BLaER1 treated with 17β-estradiol and CSF1 and Interleukin-3, amounts not matched to agents 10 nM and 100 nM (cell line): ENCODE data around the gene NF1.
"Not testable (repeated sequence)": the region's sequence is repeated elsewhere in the genome, so short reads cannot be mapped to it uniquely, and the experiment has no call there.

ENCODE experiments used
- H3K27ac ChIP-seq, 11 experiments: shearing (Covaris generic); formaldehyde crosslinking; 2 replicates each; pipeline ENCODE4 v1.8.1; 2022
- H3K27me3 ChIP-seq, 11 experiments: shearing (Covaris generic); formaldehyde crosslinking; 2 replicates each; pipeline ENCODE4 v1.8.1; 2022
- H3K36me3 ChIP-seq, 11 experiments: shearing (Covaris generic); formaldehyde crosslinking; 2 replicates each; pipeline ENCODE4 v1.8.1; 2022
- H3K4me1 ChIP-seq, 10 experiments: shearing (Covaris generic); formaldehyde crosslinking; 2 replicates each; pipeline ENCODE4 v1.8.1; 2022
- H3K4me2 ChIP-seq, 11 experiments: shearing (Covaris generic); formaldehyde crosslinking; 2 replicates each; pipeline ENCODE4 v1.8.1; 2022
- H3K4me3 ChIP-seq, 10 experiments: shearing (Covaris generic); formaldehyde crosslinking; 2 replicates each; pipeline ENCODE4 v1.8.1; 2022
- H3K9ac ChIP-seq, 11 experiments: shearing (Covaris generic); formaldehyde crosslinking; 2 replicates each; pipeline ENCODE4 v1.8.1; 2022
- H3K9me3 ChIP-seq, 11 experiments: shearing (Covaris generic); formaldehyde crosslinking; replicated peaks in 1 of 11; 2 replicates each; pipeline ENCODE4 v1.8.1; 2022
- H4K20me1 ChIP-seq, 11 experiments: shearing (Covaris generic); formaldehyde crosslinking; 2 replicates each; pipeline ENCODE4 v1.8.1; 2022
- Cebpa-rat ChIP-seq, 11 experiments: shearing (Covaris generic); IDR thresholded peaks; 2 replicates each; pipeline ENCODE4 v1.8.1; 2022

NF1 gene

GRCh38 chr17:31147507-31148202 lies 52.9 kb downstream of the NF1 start:
- Histone ChIP-seq H4K20me1 (peaks cover 0 to 27% (median 0%) of the 10 kb centered on the region in 11 experiments; a peak in 9 of 22 replicates), H3K36me3 (peaks cover 12 to 63% (median 30%) of the 10 kb centered on the region in 11 experiments; a peak in 20 of 22 replicates), H3K9me3 (peaks cover 0 to 10% (median 0%) of the 10 kb centered on the region in 11 experiments; a peak in 7 of 22 replicates), H3K27me3 (no peaks in the 10 kb centered on the region), H3K4me3 (no peak overlapping the region), H3K4me1 (peaks cover 0 to 11% (median 6%) of the 10 kb centered on the region in 10 experiments; a peak in 7 of 20 replicates), H3K4me2 (peak overlapping the region in 4 of 11 experiments; percentile 5 to 34 (median 17); a peak in 3 of 22 replicates), H3K27ac (no peak overlapping the region), H3K9ac (no peak overlapping the region)
- TF ChIP-seq Cebpa-rat (IDR thresholded peaks at IDR 0.05) = no peak

DNA sequence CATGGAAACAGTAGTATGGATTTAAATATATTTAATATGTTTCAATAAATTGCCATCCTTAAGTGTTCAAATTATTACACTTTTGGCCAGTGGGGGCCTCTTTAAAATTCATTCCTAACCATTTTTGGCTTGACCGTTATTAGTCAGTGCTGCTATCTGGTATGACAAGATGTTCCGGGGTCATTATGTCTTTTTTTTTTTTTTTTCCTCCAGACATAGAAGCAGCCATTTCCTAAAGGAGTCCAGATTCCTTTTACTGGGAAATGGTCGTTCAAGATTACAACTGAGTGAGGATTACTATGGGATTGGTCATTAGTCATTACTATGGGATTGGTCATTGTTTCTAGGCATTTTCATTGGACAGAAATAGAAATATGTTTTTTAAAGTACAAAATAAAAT lies 53.4 kb downstream of the NF1 start:
- Histone ChIP-seq H3K27ac (no peak overlapping the region), H3K27me3 (no peaks in the 10 kb centered on the region), H3K36me3 (peaks cover 12 to 64% (median 28%) of the 10 kb centered on the region in 11 experiments; a peak in 20 of 22 replicates), H3K9me3 (peaks cover 0 to 10% (median 0%) of the 10 kb centered on the region in 11 experiments; a peak in 7 of 22 replicates), H3K4me2 (peak overlapping the region in 1 of 11 experiments; percentile 34; a peak in 1 of 22 replicates), H3K9ac (no peak overlapping the region), H4K20me1 (peaks cover 0 to 27% (median 0%) of the 10 kb centered on the region in 11 experiments; a peak in 9 of 22 replicates), H3K4me3 (no peak overlapping the region), H3K4me1 (peaks cover 0 to 11% (median 6%) of the 10 kb centered on the region in 10 experiments; a peak in 7 of 20 replicates)
- TF ChIP-seq Cebpa-rat (IDR thresholded peaks at IDR 0.05) = no peak

- Histone ChIP-seq H3K4me2 (no peak overlapping the region), H3K27ac (no peak overlapping the region), H3K9ac (no peak overlapping the region), H3K4me3 (no peak overlapping the region), H3K36me3 (peaks cover 9 to 62% (median 18%) of the 10 kb centered on the region in 11 experiments; a peak in 20 of 22 replicates), H4K20me1 (peaks cover 0 to 6% (median 0%) of the 10 kb centered on the region in 11 experiments; a peak in 5 of 22 replicates), H3K9me3 (peaks cover 0 to 7% (median 0%) of the 10 kb centered on the region in 11 experiments; a peak in 5 of 22 replicates), H3K4me1 (peaks cover 0 to 7% (median 5%) of the 10 kb centered on the region in 10 experiments; a peak in 6 of 20 replicates), H3K27me3 (no peaks in the 10 kb centered on the region)
- no peak for TF ChIP-seq Cebpa-rat (IDR thresholded peaks at IDR 0.05)
These were observed 57.5 kb downstream of the NF1 start for GRCh38 chr17:31152271-31152670.

- Histone ChIP-seq H3K4me2 (no peak overlapping the region), H3K4me3 (no peak overlapping the region), H3K4me1 (no peaks in the 10 kb centered on the region), H4K20me1 (no peaks in the 10 kb centered on the region), H3K9ac (no peak overlapping the region), H3K36me3 (peaks cover 14 to 73% (median 40%) of the 10 kb centered on the region in 11 experiments; a peak in 21 of 22 replicates), H3K27me3 (no peaks in the 10 kb centered on the region), H3K9me3 (peaks cover 0 to 7% (median 0%) of the 10 kb centered on the region in 11 experiments; a peak in 5 of 22 replicates), H3K27ac (no peak overlapping the region)
- no peak for TF ChIP-seq Cebpa-rat (IDR thresholded peaks at IDR 0.05)
These were observed 60.5 kb downstream of the NF1 start for GRCh38 chr17:31155208-31155810.

- Histone ChIP-seq H4K20me1 (no peaks in the 10 kb centered on the region), H3K27me3 (no peaks in the 10 kb centered on the region), H3K4me2 (no peak overlapping the region), H3K9ac (no peak overlapping the region), H3K4me1 (no peaks in the 10 kb centered on the region), H3K9me3 (peaks cover 0 to 7% (median 0%) of the 10 kb centered on the region in 11 experiments; a peak in 5 of 22 replicates), H3K27ac (no peak overlapping the region), H3K36me3 (peaks cover 16 to 73% (median 46%) of the 10 kb centered on the region in 11 experiments; a peak in 21 of 22 replicates), H3K4me3 (no peak overlapping the region)
- no peak for TF ChIP-seq Cebpa-rat (IDR thresholded peaks at IDR 0.05)
These were observed 61.5 kb downstream of the NF1 start for GRCh38 chr17:31156326-31156725.

- not testable (repeated sequence) for H4K20me1 ChIP-seq, H3K9ac ChIP-seq, H3K9me3 ChIP-seq, H3K27ac ChIP-seq, H3K4me1 ChIP-seq, H3K4me2 ChIP-seq, H3K27me3 ChIP-seq, H3K4me3 ChIP-seq
- H3K36me3 ChIP-seq = peaks cover 16 to 76% (median 48%) of the 10 kb centered on the region in 11 experiments; a peak in 21 of 22 replicates
These were observed 62.1 kb downstream of the NF1 start for GRCh38 chr17:31156864-31157263.

GRCh38 chr17:31158746-31159377 lies 64.1 kb downstream of the NF1 start:
- no peak overlapping the region for H3K9ac ChIP-seq
- H3K4me2 ChIP-seq = no peak overlapping the region

DNA sequence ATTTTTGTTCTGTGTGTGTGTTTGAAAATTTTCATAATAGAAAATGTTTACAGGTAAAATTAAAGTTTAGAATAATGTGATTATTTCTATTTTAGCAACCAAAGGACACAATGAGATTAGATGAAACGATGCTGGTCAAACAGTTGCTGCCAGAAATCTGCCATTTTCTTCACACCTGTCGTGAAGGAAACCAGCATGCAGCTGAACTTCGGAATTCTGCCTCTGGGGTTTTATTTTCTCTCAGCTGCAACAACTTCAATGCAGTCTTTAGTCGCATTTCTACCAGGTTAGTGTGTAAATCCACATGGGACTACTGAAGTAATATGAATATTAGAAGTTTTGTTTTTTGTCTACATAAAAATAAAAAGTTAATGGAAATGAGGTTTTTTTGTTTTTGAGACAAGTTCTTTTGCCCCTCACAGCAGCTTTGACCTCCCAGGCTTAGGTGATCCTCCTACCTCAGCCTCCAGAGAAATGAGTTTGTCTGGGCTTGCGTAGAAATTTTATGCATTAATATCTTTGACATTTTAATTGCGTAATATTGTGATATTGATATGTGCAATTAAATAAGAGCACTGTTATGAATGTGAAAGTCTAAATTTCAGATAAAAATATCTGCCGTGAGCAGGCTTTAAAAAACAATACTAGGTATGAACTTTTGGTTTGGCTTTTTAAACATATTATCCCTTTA lies 68.5 kb downstream of the NF1 start:
- H3K27ac ChIP-seq = no peak overlapping the region
- H3K27me3 ChIP-seq = no peaks in the 10 kb centered on the region
- H3K4me1 ChIP-seq = no peaks in the 10 kb centered on the region
- H3K4me2 ChIP-seq = no peak overlapping the region
- peak in 5 of 11 experiments; percentile 53 to 88 (median 67); a peak in 9 of 22 replicates for TF ChIP-seq Cebpa-rat (IDR thresholded peaks at IDR 0.05)
- H3K9me3 ChIP-seq = no peaks in the 10 kb centered on the region
- no peak overlapping the region for H3K4me3 ChIP-seq
- 0 out of 22 replicates have a peak, but pooled peaks cover 0 to 4% (median 0%) of the 10 kb centered on the region in 11 experiments for H4K20me1 ChIP-seq
- H3K36me3 ChIP-seq = peaks cover 11 to 95% (median 45%) of the 10 kb centered on the region in 11 experiments; a peak in 21 of 22 replicates
- no peak overlapping the region for H3K9ac ChIP-seq

More at GRCh38 chr17:31158746-31159377, 64.1 kb downstream of the NF1 start:
- H4K20me1 ChIP-seq = no peaks in the 10 kb centered on the region
- peaks cover 19 to 88% (median 60%) of the 10 kb centered on the region in 11 experiments; a peak in 21 of 22 replicates for H3K36me3 ChIP-seq
- no peak overlapping the region for H3K4me3 ChIP-seq
- no peaks in the 10 kb centered on the region for H3K27me3 ChIP-seq
- H3K4me1 ChIP-seq = no peaks in the 10 kb centered on the region
- H3K9me3 ChIP-seq = no peaks in the 10 kb centered on the region
- H3K27ac ChIP-seq = no peak overlapping the region; a peak in 2 of 22 replicates
- TF ChIP-seq Cebpa-rat (IDR thresholded peaks at IDR 0.05) = no peak
